Myocyte (in vitro differentiated cells): ENCODE data around the gene PRKCZ. TPM values are rescaled to one million over a fixed set of nuclear protein-coding genes. Genes with fewer than 3 reads are reported as not detected.

ENCODE experiments used
- DNase-seq: peaks from one replicate; pipeline ENCODE4 v3.0.0-alpha.2; 2012; ENCODE audit warnings: low read depth
- polyA plus RNA-seq: library from polyadenylated mRNA; unstranded; fragments of >200 nt; gene quantifications from one replicate; pipeline ENCODE4 v1.2.1, GENCODE V29; 2012; ENCODE audit warnings: missing spikeins
- total RNA-seq: library from RNA; depleted of rRNA; stranded (reverse); fragments of >200 nt; gene quantifications from 2 replicates; pipeline ENCODE4 v1.2.3, GENCODE V29; 2014

Gene PRKCZ
- 0.27 TPM in 1 of 2 replicates, not detected in the other for total RNA-seq
- 0.39 TPM for polyA plus RNA-seq

GRCh38 chr1:2049718-2050431, at the start of gene PRKCZ:
TSS of gene PRKCZ (plus strand) at chr1:2050411. CDS start at chr1:2050631, 220 bp downstream.
- DNase-seq, result no peak

- no peak for DNase-seq
Measured at GRCh38 chr1:2000432-2000831, 49.8 kb upstream of the PRKCZ start.

GRCh38 chr1:2000850-2001249, 49.4 kb upstream of the PRKCZ start:
- DNase-seq, result no peak

- DNase-seq, result no peak
Measured at GRCh38 chr1:2001773-2002411, 48.3 kb upstream of the PRKCZ start.

GRCh38 chr1:2003541-2004131, 46.6 kb upstream of the PRKCZ start, which contains the start of gene CFAP74:
TSS of gene CFAP74 (minus strand) at chr1:2003786. CDS start at chr1:1990956, 12,830 bp downstream.
- DNase-seq, result no peak

GRCh38 chr1:2004856-2005255, 45.4 kb upstream of the PRKCZ start:
- no peak for DNase-seq

GRCh38 chr1:2009101-2010053, 40.8 kb upstream of the PRKCZ start:
- no peak for DNase-seq

GRCh38 chr1:2014181-2014580, 36.0 kb upstream of the PRKCZ start:
- DNase-seq, result no peak

- no peak for DNase-seq
Measured at GRCh38 chr1:2014741-2015735, 35.2 kb upstream of the PRKCZ start.

GRCh38 chr1:2016123-2016522, 34.1 kb upstream of the PRKCZ start:
- no peak for DNase-seq

GRCh38 chr1:2018217-2019171, 31.7 kb upstream of the PRKCZ start:
- DNase-seq, result no peak

- DNase-seq, result no peak
Measured at GRCh38 chr1:2019172-2019543, 31.1 kb upstream of the PRKCZ start, which contains the start of gene GABRD. TSS of gene GABRD (plus strand) at chr1:2019345. CDS start at chr1:2019424, 79 bp downstream.

GRCh38 chr1:2019571-2020309, 30.5 kb upstream of the PRKCZ start:
- DNase-seq, result no peak

GRCh38 chr1:2020310-2020655, 29.9 kb upstream of the PRKCZ start:
- no peak for DNase-seq

GRCh38 chr1:2021550-2021949, 28.7 kb upstream of the PRKCZ start:
- DNase-seq, result no peak

GRCh38 chr1:2022063-2022770, 28.0 kb upstream of the PRKCZ start:
- no peak for DNase-seq

GRCh38 chr1:2023187-2023586, 27.0 kb upstream of the PRKCZ start:
- DNase-seq, result no peak
